B cell (primary cell): ENCODE results near the gene PHPT1. TPM values are rescaled to one million over a fixed set of nuclear protein-coding genes. Genes with fewer than 3 reads are reported as not detected.

Experiments used
- ATAC-seq: fragments of 200-7000 bp; cut with Tn5 transposase; one replicate; pipeline ENCODE4 v1.10.0; 2021; ENCODE audit warnings: low read depth, mild to moderate bottlenecking, moderate number of reproducible peaks, moderate library complexity
- CTCF ChIA-PET: fragments of 350-600 bp; sonication (Branson Sonifier 250); formaldehyde crosslinking; loops from one replicate; lab custom pipeline; 2021; ENCODE audit warnings: antibody characterized with exemption, inconsistent platforms; lab: Charles Lee
- POLR2A ChIA-PET: fragments of 350-600 bp; sonication (Branson Sonifier 250); formaldehyde crosslinking; loops from one replicate; lab custom pipeline; 2021; ENCODE audit warnings: antibody characterized with exemption; lab: Charles Lee
- DNase-seq: peaks from one replicate; pipeline ENCODE4 v3.0.0; 2013
- H2AFZ ChIP-seq: 2 replicates; pipeline ENCODE4 v1.6.1; 2012; ENCODE audit warnings: mild to moderate bottlenecking, low read depth, low read length; ENCODE audit not compliant: insufficient read depth, poor library complexity, severe bottlenecking
- H3K27ac ChIP-seq, 2 donors: 1 replicate in 1 of 2; 2 replicates in 1 of 2; pipeline ENCODE4 v1.5.1; 2012 to 2013; ENCODE audit warnings: low read length in 2 of 2, mild to moderate bottlenecking in 2 of 2, moderate library complexity in 1 of 2
- H3K27me3 ChIP-seq, 4 experiments: fragments of 200-600 bp in 1 of 4; sonication (generic) in 1 of 4; replicated peaks in 1 of 4; 1 replicate in 2 of 4; 2 replicates in 2 of 4; pipeline versions ENCODE4 v1.6.1 to v1.7.0; 2013 to 2016; ENCODE audit warnings: low read length in 3 of 4, mild to moderate bottlenecking in 2 of 4, mixed read lengths in 1 of 4, moderate library complexity in 1 of 4; ENCODE audit not compliant: insufficient read depth in 4 of 4, control insufficient read depth in 3 of 4; ENCODE audit errors: control extremely low read depth in 1 of 4
- H3K36me3 ChIP-seq, 2 experiments: replicated peaks in 1 of 2; 1 replicate in 1 of 2; 2 replicates in 1 of 2; pipeline versions ENCODE4 v1.6.1 to v1.7.1; 2013; ENCODE audit warnings: low read length in 1 of 2; ENCODE audit not compliant: insufficient read depth in 2 of 2, control insufficient read depth in 1 of 2; ENCODE audit errors: control extremely low read depth in 1 of 2, extremely low read depth in 1 of 2
- H3K4me1 ChIP-seq, 2 donors: fragments of 200-600 bp in 1 of 2; sonication (generic) in 1 of 2; 1 replicate in 1 of 2; 2 replicates in 1 of 2; pipeline versions ENCODE4 v1.5.1 to v1.6.1; 2013 to 2017; ENCODE audit warnings: low read length in 2 of 2; ENCODE audit not compliant: control insufficient read depth in 2 of 2, insufficient read depth in 2 of 2
- H3K4me2 ChIP-seq: replicated peaks from 2 replicates; pipeline ENCODE3; 2012; ENCODE audit warnings: mild to moderate bottlenecking, low read depth, low read length; ENCODE audit not compliant: poor library complexity, severe bottlenecking
- H3K4me3 ChIP-seq, 5 experiments: fragments of 200-600 bp in 1 of 5; sonication (generic) in 1 of 5; 1 replicate in 3 of 5; 2 replicates in 2 of 5; pipeline versions ENCODE4 v1.5.1 to v1.7.0; 2011 to 2016; ENCODE audit warnings: low read length in 4 of 5, mild to moderate bottlenecking in 4 of 5, low read depth in 2 of 5, control low read depth in 1 of 5, moderate library complexity in 1 of 5; ENCODE audit not compliant: insufficient read depth in 1 of 5; ENCODE audit errors: control extremely low read depth in 1 of 5, extremely low read depth in 1 of 5
- H3K79me2 ChIP-seq: fragments of 200-600 bp; sonication (generic); one replicate; pipeline ENCODE4 v1.6.0; 2016; ENCODE audit warnings: low read length; ENCODE audit not compliant: control insufficient read depth, insufficient read depth
- H3K9ac ChIP-seq: fragments of 200-600 bp; sonication (generic); 2 replicates; pipeline ENCODE4 v1.6.1; 2017; ENCODE audit warnings: mild to moderate bottlenecking, low read length, moderate library complexity
- H3K9me3 ChIP-seq, 3 donors: one replicate each; pipeline versions ENCODE4 v1.6.1 to v1.7.1; 2013; ENCODE audit warnings: low read length in 2 of 3; ENCODE audit not compliant: control insufficient read depth in 2 of 3, insufficient read depth in 1 of 3; ENCODE audit errors: control extremely low read depth in 1 of 3
- H4K20me1 ChIP-seq: 2 replicates; pipeline ENCODE4 v1.6.0; 2012; ENCODE audit warnings: mild to moderate bottlenecking, low read length; ENCODE audit not compliant: insufficient read depth, control insufficient read depth, poor library complexity, severe bottlenecking
- H3K27ac Mint-ChIP-seq: one replicate; pipeline ENCODE4 v1.8.0; 2021; ENCODE audit warnings: mixed read lengths
- H3K27me3 Mint-ChIP-seq: one replicate; pipeline ENCODE4 v1.8.0; 2021; ENCODE audit warnings: mixed read lengths
- H3K4me1 Mint-ChIP-seq: one replicate; pipeline ENCODE4 v1.8.0; 2021; ENCODE audit warnings: mixed read lengths
- H3K4me3 Mint-ChIP-seq: one replicate; pipeline ENCODE4 v1.8.0; 2021; ENCODE audit warnings: mixed read lengths
- H3K9me3 Mint-ChIP-seq: one replicate; pipeline ENCODE4 v1.8.0; 2022; ENCODE audit warnings: mixed read lengths; ENCODE audit not compliant: insufficient read depth
- EZH2 ChIP-seq: IDR thresholded peaks from 2 replicates; pipeline ENCODE4 v1.6.1; 2012; ENCODE audit warnings: borderline replicate concordance, low read depth, mild to moderate bottlenecking, moderate library complexity, low read length; ENCODE audit not compliant: insufficient read depth, poor library complexity, severe bottlenecking
- WGBS: methylation state at CpG from one replicate; pipeline ENCODE4 v1.1.5; 2013; ENCODE audit warnings: missing lambda C conversion rate; ENCODE audit not compliant: insufficient coverage; 5-methylcytosine and 5-hydroxymethylcytosine counted together
- intact Hi-C: fragments of 100-400 bp; cut with micrococcal nuclease; formaldehyde crosslinking; loops from one replicate; pipeline ENCODE4 v1.10.0; 2022
- polyA plus RNA-seq: library from polyadenylated mRNA; depleted of rRNA; stranded (reverse); fragments of >200 nt; gene quantifications from 2 replicates; pipeline ENCODE4 v1.2.3, GENCODE V29; 2012
- total RNA-seq, 2 donors: library from RNA; stranded (reverse); fragments of 120-200 nt in 1 of 2; gene quantifications; 1 replicate in 1 of 2; 2 replicates in 1 of 2; pipeline versions ENCODE4 v1.2.3 to v1.2.4, GENCODE V29; 2013 to 2022
- TF ChIP-seq, protein P1 (sequence below): fragments of 200-600 bp; IDR thresholded peaks from one replicate; pipeline ENCODE4 v1.8.0; 2022; ENCODE audit warnings: antibody characterized with exemption, mild to moderate bottlenecking

PHPT1 gene
- total and polyA plus RNA-seq, 2 donors (not counting 1 experiment from before 2014, with no cell fraction given) = 36.5 to 37.2 TPM

DNA sequence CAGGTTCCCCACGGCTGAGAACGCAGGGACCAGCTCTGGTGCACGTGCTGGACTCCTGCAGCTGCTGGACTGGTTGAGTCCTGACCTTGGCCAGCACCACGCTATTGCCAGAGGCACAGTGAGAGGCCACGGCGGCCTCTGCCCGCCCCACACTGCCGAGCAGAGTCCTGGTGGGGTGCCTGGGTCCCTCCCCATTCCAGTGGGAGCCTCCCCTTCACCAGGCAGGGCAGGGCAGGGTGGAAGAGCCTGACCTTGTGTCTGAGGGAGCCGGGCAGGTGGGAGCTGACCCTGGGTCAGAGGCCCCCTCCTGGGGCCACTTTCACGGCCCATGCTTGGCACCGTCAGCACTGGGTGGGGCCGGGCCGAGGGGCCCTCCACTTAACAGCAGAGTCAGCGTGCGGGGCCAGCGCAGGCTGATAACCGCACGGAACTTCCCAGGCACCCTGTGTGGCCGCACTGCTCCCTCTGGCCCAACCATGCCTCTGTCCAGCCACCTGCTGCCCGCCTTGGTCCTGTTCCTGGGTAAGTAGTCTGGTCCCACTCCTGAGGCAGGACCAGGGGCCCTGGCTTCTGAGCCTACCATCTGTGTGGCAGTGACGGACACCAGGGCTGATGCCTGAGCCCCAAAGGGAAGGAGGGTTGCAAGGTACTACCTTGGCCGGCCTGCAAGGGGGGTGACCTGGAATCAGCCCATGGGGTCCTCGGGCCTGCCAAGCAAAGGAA is 2.9 kb downstream of the PHPT1 start, which contains the start of gene MAMDC4:
MAMDC4 (plus strand) TSS at position 406 of the 723 bp plus-strand sequence; CDS start at position 477, 71 bp downstream.
- DNase-seq (no peak), ATAC-seq (no peak)
- Histone ChIP-seq H3K9me3 (peaks cover 0 to 6% (median 0%) of the 10 kb centered on the region in 3 donors), H3K4me1 (peaks cover 20 to 23% of the 10 kb centered on the region in 2 donors), H3K27me3 (peaks cover 0 to 11% (median 5%) of the 10 kb centered on the region in 4 experiments), H3K79me2 (peaks cover 2% of the 10 kb centered on the region), H4K20me1 (peaks cover 13% of the 10 kb centered on the region), H3K4me2 (no peak within 1 kb of the TSS), H3K27ac (no peak within 1 kb of the TSS), H3K9ac (no peak within 1 kb of the TSS), H3K36me3 (peaks cover 0 to 4% of the 10 kb centered on the region in 2 experiments), H3K4me3 (no peak within 1 kb of the TSS), H2AFZ (no peak within 1 kb of the TSS)
- no peaks in the 10 kb centered on the region for H3K9me3 Mint-ChIP-seq
- intact Hi-C loops = no loop called here
- TF ChIP-seq EZH2 = no peak
- TF ChIP-seq, protein P1, sequence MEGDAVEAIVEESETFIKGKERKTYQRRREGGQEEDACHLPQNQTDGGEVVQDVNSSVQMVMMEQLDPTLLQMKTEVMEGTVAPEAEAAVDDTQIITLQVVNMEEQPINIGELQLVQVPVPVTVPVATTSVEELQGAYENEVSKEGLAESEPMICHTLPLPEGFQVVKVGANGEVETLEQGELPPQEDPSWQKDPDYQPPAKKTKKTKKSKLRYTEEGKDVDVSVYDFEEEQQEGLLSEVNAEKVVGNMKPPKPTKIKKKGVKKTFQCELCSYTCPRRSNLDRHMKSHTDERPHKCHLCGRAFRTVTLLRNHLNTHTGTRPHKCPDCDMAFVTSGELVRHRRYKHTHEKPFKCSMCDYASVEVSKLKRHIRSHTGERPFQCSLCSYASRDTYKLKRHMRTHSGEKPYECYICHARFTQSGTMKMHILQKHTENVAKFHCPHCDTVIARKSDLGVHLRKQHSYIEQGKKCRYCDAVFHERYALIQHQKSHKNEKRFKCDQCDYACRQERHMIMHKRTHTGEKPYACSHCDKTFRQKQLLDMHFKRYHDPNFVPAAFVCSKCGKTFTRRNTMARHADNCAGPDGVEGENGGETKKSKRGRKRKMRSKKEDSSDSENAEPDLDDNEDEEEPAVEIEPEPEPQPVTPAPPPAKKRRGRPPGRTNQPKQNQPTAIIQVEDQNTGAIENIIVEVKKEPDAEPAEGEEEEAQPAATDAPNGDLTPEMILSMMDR = no peak
- peaks cover 7% of the 10 kb centered on the region for H3K27me3 Mint-ChIP-seq
- ChIA-PET POLR2A (no interaction called here), CTCF (interaction anchor here (0.6 to 1.2 kb wide), 2 partner anchors 10 to 12 kb away, joined by 3 read pairs; partner anchors contain the start of gene AJM1)
- peak within 1 kb of the TSS; percentile 3 for H3K4me3 Mint-ChIP-seq
- peaks cover 16% of the 10 kb centered on the region for H3K4me1 Mint-ChIP-seq
- no peak within 1 kb of the TSS for H3K27ac Mint-ChIP-seq
- WGBS = 94% methylated on average over 23 of the region's 23 CpGs
